GM12873 (cell line): ENCODE measurements around the gene TASOR2.

ENCODE experiments used
- CTCF ChIP-seq: IDR thresholded peaks from 2 replicates; pipeline ENCODE4 v1.5.1; 2012; ENCODE audit warnings: low read depth, mild to moderate bottlenecking, moderate library complexity, low read length, control low read depth; ENCODE audit not compliant: insufficient read depth; ENCODE audit errors: missing control alignments

TASOR2 gene

GRCh38 chr10:5709865-5710264, 25.2 kb downstream of the TASOR2 start:
- TF ChIP-seq CTCF: no peak

GRCh38 chr10:5710859-5711258, 26.2 kb downstream of the TASOR2 start:
- no peak for TF ChIP-seq CTCF

- no peak for TF ChIP-seq CTCF
Measured at GRCh38 chr10:5711642-5712041, 27.0 kb downstream of the TASOR2 start.

- no peak for TF ChIP-seq CTCF
Measured at GRCh38 chr10:5719546-5719945, 34.9 kb downstream of the TASOR2 start.

- no peak for TF ChIP-seq CTCF
Measured at GRCh38 chr10:5720182-5720581, 35.5 kb downstream of the TASOR2 start.

GRCh38 chr10:5723692-5724091, 39.1 kb downstream of the TASOR2 start:
- TF ChIP-seq CTCF: no peak

- no peak for TF ChIP-seq CTCF
Measured at GRCh38 chr10:5730766-5731165, 46.1 kb downstream of the TASOR2 start.
